HG03103 (cell line): Measurements from ENCODE around the gene MYOF.
"Not testable (repeated sequence)": the region's sequence is repeated elsewhere in the genome, so short reads cannot be mapped to it uniquely, and the experiment has no call there.

Experiments used
- ATAC-seq: cut with Tn5 transposase; IDR thresholded peaks from one replicate; pipeline ENCODE4 v1.9.1; 2021; ENCODE audit warnings: low read depth; ENCODE audit not compliant: unreplicated experiment

MYOF gene

GRCh38 chr10:93358398-93358797, 123.7 kb downstream of the MYOF start:
- ATAC-seq = not testable (repeated sequence)

GRCh38 chr10:93357680-93358079, 124.5 kb downstream of the MYOF start:
- no peak for ATAC-seq

GRCh38 chr10:93356516-93356915, 125.6 kb downstream of the MYOF start:
- ATAC-seq = no peak

GRCh38 chr10:93352638-93353383, 129.3 kb downstream of the MYOF start:
- no peak for ATAC-seq

- ATAC-seq = no peak
Measured at GRCh38 chr10:93346694-93347093, 135.4 kb downstream of the MYOF start.

- no peak for ATAC-seq
Measured at GRCh38 chr10:93346108-93346507, 136.0 kb downstream of the MYOF start.

GRCh38 chr10:93344691-93345090, 137.4 kb downstream of the MYOF start:
- no peak for ATAC-seq

- no peak for ATAC-seq
Measured at GRCh38 chr10:93342921-93343320, 139.2 kb downstream of the MYOF start.

- ATAC-seq = no peak
Measured at GRCh38 chr10:93342366-93342765, 139.8 kb downstream of the MYOF start.

GRCh38 chr10:93337309-93337721, 144.8 kb downstream of the MYOF start:
- no peak for ATAC-seq

- no peak for ATAC-seq
Measured at GRCh38 chr10:93336678-93337077, 145.5 kb downstream of the MYOF start.

GRCh38 chr10:93336110-93336509, 146.0 kb downstream of the MYOF start:
- ATAC-seq = no peak

GRCh38 chr10:93334901-93335327, 147.2 kb downstream of the MYOF start:
- no peak for ATAC-seq

- ATAC-seq = no peak
Measured at GRCh38 chr10:93334181-93334580, 148.0 kb downstream of the MYOF start.

- no peak for ATAC-seq
Measured at GRCh38 chr10:93333278-93333978, 148.7 kb downstream of the MYOF start.

GRCh38 chr10:93330824-93331223, 151.3 kb downstream of the MYOF start:
- no peak for ATAC-seq

- no peak for ATAC-seq
Measured at GRCh38 chr10:93319896-93320295, 162.2 kb downstream of the MYOF start.

GRCh38 chr10:93319096-93319495, 163.0 kb downstream of the MYOF start:
- no peak for ATAC-seq

GRCh38 chr10:93315246-93315645, 166.9 kb downstream of the MYOF start:
- ATAC-seq = no peak

GRCh38 chr10:93314656-93315055, 167.5 kb downstream of the MYOF start:
- ATAC-seq = not testable (repeated sequence)

GRCh38 chr10:93313798-93314197, 168.3 kb downstream of the MYOF start:
- ATAC-seq = no peak

- ATAC-seq = no peak
Measured at GRCh38 chr10:93309062-93309461, 173.1 kb downstream of the MYOF start.
